ENCODE data around the gene GAD1. TPM values are rescaled to one million over a fixed set of nuclear protein-coding genes. Genes with fewer than 3 reads are reported as not detected.

Gene GAD1
- total RNA-seq, 1 experiment from 2014 or later, result 1.1 TPM

DNA sequence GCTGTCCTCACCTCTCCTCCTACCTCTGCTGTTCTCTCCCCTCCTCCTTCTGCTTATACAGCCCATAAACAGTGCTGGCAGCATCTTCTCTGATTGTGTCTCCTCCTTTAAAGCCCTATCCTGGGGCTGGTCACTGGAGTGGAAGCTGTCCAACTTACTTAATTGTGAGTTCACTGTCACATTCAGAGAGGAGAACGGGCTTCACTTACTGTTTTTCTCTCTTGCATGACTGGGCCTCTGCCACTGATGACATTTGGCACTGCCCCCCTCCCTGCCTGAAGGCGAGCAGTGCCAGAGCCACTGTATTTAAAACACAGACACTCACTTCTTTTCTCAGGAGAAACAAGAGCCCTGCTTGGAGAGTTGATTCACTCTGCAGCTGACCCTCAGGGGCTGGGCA, 12.3 kb downstream of the GAD1 start:
- Histone ChIP-seq H3K36me3 (ENCODE audit: insufficient read depth, low read length, poor library complexity, severe bottlenecking) (no peaks in the 10 kb centered on the region), H3K27me3 (replicated peaks; ENCODE audit: insufficient read depth, low read depth, low read length, poor library complexity) (peaks cover 31% of the 10 kb centered on the region), H3K27ac (ENCODE audit: low read depth, low read length, poor library complexity, severe bottlenecking) (no peak overlapping the region), H3K9me3 (ENCODE audit: low read depth, low read length, poor library complexity, severe bottlenecking) (no peaks in the 10 kb centered on the region), H3K4me1 (ENCODE audit: insufficient read depth, low read length, poor library complexity, severe bottlenecking) (no peaks in the 10 kb centered on the region), H3K4me3 (ENCODE audit: low read depth, low read length, poor library complexity, severe bottlenecking) (no peak overlapping the region)
- no peak for DNase-seq (ENCODE audit: low spot score)
- POLR2A ChIA-PET (ENCODE audit: low non-redundant PET), result no interaction called here
- intact Hi-C loops (cut with micrococcal nuclease; ENCODE audit: unreplicated experiment), result no loop called here
- BruUV-seq (replicated peaks), result no TSS peak
- CTCF ChIA-PET, result no interaction called here
- TF ChIP-seq, protein P1, sequence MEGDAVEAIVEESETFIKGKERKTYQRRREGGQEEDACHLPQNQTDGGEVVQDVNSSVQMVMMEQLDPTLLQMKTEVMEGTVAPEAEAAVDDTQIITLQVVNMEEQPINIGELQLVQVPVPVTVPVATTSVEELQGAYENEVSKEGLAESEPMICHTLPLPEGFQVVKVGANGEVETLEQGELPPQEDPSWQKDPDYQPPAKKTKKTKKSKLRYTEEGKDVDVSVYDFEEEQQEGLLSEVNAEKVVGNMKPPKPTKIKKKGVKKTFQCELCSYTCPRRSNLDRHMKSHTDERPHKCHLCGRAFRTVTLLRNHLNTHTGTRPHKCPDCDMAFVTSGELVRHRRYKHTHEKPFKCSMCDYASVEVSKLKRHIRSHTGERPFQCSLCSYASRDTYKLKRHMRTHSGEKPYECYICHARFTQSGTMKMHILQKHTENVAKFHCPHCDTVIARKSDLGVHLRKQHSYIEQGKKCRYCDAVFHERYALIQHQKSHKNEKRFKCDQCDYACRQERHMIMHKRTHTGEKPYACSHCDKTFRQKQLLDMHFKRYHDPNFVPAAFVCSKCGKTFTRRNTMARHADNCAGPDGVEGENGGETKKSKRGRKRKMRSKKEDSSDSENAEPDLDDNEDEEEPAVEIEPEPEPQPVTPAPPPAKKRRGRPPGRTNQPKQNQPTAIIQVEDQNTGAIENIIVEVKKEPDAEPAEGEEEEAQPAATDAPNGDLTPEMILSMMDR (conservative IDR thresholded peaks at IDR 0.05; ENCODE audit: low read depth, low read length), result no peak
- no peak for TF ChIP-seq EZH2 (IDR thresholded peaks at IDR 0.05; ENCODE audit: borderline replicate concordance, low read depth, low read length, poor library complexity, severe bottlenecking)

DNA sequence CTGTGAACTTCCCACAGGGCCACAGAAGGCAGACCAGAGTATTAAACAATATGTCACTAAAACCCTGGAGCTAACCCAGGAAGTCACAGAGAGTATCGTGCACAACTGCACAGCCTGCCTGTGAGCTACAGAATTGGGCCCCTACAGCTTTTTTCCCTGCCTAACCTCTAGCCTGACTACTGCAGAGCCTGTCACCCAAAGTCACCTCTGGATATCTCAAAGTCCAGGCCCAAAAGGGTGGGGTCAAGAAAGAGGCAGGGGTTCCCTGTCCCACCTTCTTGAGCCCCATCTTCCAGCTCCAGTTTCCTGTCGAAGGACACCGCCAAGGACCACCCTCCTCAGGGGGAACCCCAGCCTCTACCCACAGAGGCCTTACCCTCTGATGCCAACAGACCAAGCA, 13.5 kb downstream of the GAD1 start:
- Histone ChIP-seq H3K27me3 (replicated peaks; ENCODE audit: insufficient read depth, low read depth, low read length, poor library complexity) (peaks cover 20% of the 10 kb centered on the region), H3K36me3 (ENCODE audit: insufficient read depth, low read length, poor library complexity, severe bottlenecking) (no peaks in the 10 kb centered on the region), H3K4me3 (ENCODE audit: low read depth, low read length, poor library complexity, severe bottlenecking) (no peak overlapping the region), H3K4me1 (ENCODE audit: insufficient read depth, low read length, poor library complexity, severe bottlenecking) (no peaks in the 10 kb centered on the region), H3K27ac (ENCODE audit: low read depth, low read length, poor library complexity, severe bottlenecking) (no peak overlapping the region), H3K9me3 (ENCODE audit: low read depth, low read length, poor library complexity, severe bottlenecking) (no peaks in the 10 kb centered on the region)
- TF ChIP-seq, protein P1 (conservative IDR thresholded peaks at IDR 0.05; ENCODE audit: low read depth, low read length), result no peak
- no peak for TF ChIP-seq EZH2 (IDR thresholded peaks at IDR 0.05; ENCODE audit: borderline replicate concordance, low read depth, low read length, poor library complexity, severe bottlenecking)
- ChIA-PET CTCF (interaction anchor here (0.5 kb wide), 1 partner anchor 417 kb away, joined by 5 read pairs; no protein-coding TSS in a partner anchor), POLR2A (ENCODE audit: low non-redundant PET) (no interaction called here)
- intact Hi-C loops (cut with micrococcal nuclease; ENCODE audit: unreplicated experiment), result no loop called here
- no peak for DNase-seq (ENCODE audit: low spot score)
- no TSS peak for BruUV-seq (replicated peaks)

DNA sequence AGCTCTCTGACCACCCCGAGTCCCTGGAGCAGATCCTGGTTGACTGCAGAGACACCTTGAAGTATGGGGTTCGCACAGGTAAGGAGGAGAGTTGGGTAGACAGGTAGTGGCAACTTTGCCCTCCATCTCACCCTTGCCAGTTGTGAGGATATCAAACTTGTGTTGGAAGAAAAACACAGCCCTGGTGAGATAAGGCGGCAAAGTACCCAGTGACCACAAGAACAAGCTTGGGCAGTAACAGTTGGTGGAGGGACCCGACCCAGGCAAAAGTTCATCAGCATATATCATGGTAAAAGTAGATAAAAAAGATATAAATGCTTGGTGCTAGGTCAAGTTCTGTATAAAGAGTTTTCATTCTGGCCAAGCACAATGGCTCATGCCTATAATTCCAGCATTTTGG, 14.4 kb downstream of the GAD1 start:
- no TSS peak for BruUV-seq (replicated peaks)
- no peak for TF ChIP-seq EZH2 (IDR thresholded peaks at IDR 0.05; ENCODE audit: borderline replicate concordance, low read depth, low read length, poor library complexity, severe bottlenecking)
- TF ChIP-seq, protein P1 (conservative IDR thresholded peaks at IDR 0.05; ENCODE audit: low read depth, low read length), result no peak
- no peak overlapping the region for H3K27ac ChIP-seq (ENCODE audit: low read depth, low read length, poor library complexity, severe bottlenecking)
- intact Hi-C loops (cut with micrococcal nuclease; ENCODE audit: unreplicated experiment), result no loop called here
- POLR2A ChIA-PET (ENCODE audit: low non-redundant PET), result no interaction called here
- H3K36me3 ChIP-seq (ENCODE audit: insufficient read depth, low read length, poor library complexity, severe bottlenecking), result no peaks in the 10 kb centered on the region
- no peak for DNase-seq (ENCODE audit: low spot score)
- H3K4me1 ChIP-seq (ENCODE audit: insufficient read depth, low read length, poor library complexity, severe bottlenecking), result peaks cover 4% of the 10 kb centered on the region
- H3K9me3 ChIP-seq (ENCODE audit: low read depth, low read length, poor library complexity, severe bottlenecking), result no peaks in the 10 kb centered on the region
- no peak overlapping the region for H3K4me3 ChIP-seq (ENCODE audit: low read depth, low read length, poor library complexity, severe bottlenecking)
- peaks cover 11% of the 10 kb centered on the region for H3K27me3 ChIP-seq (replicated peaks; ENCODE audit: insufficient read depth, low read depth, low read length, poor library complexity)
- CTCF ChIA-PET, result no interaction called here

Measured in A673 (cell line).